HepG2 (cell line): ENCODE results near the gene BNIP1. TPM values are rescaled to one million over a fixed set of nuclear protein-coding genes. Genes with fewer than 3 reads are reported as not detected.

Experiments
- ATAC-seq: fragments of 200-7000 bp; cut with Tn5 transposase; 3 replicates; pipeline ENCODE4 v1.9.1; 2020; ENCODE audit warnings: mild to moderate bottlenecking, moderate library complexity
- BruUV-seq: library from RNA; stranded (reverse); fragments of 400-500 nt; replicated peaks from 2 replicates; lab custom pipeline; 2021; lab: Mats Ljungman, UMichigan
- CTCF ChIA-PET: fragments of 300-600 bp; formaldehyde crosslinking; extraction: SDS; loops from one replicate; lab custom pipeline; 2021; ENCODE audit warnings: low total read pairs, inconsistent platforms, low intra/inter-chr PET ratio; lab: Yijun Ruan, JAX
- POLR2A ChIA-PET: fragments of 350-600 bp; sonication (Branson Sonifier 250); formaldehyde crosslinking; loops from one replicate; lab custom pipeline; 2020; ENCODE audit warnings: antibody characterized with exemption, inconsistent platforms; lab: Yijun Ruan, JAX
- DNase-seq: peaks from one replicate; pipeline ENCODE4 v3.0.0-alpha.2; 2015; ENCODE audit warnings: low spot score
- FAIRE-seq: peaks from 3 replicates; lab custom pipeline; 2011; peaks lifted over from hg19 to GRCh38; lab: Jason Lieb, UNC
- H2AFZ ChIP-seq: one replicate; pipeline ENCODE4 v1.6.1; 2011; ENCODE audit warnings: low read length, inconsistent platforms
- H3K27ac ChIP-seq: fragments of 300-600 bp; 3 replicates; pipeline ENCODE4 v1.8.0; 2011; ENCODE audit warnings: mixed run types, mild to moderate bottlenecking, mixed read lengths, low read length, inconsistent platforms; ENCODE audit not compliant: insufficient read depth; ENCODE audit errors: extremely low read length
- H3K27me3 ChIP-seq, 2 experiments: fragments of 200-600 bp in 1 of 2; 2 replicates in 1 of 2; 3 replicates in 1 of 2; pipeline versions ENCODE4 v1.6.0 to v1.8.0; 2011; ENCODE audit warnings: low read length in 2 of 2, mild to moderate bottlenecking in 2 of 2, moderate library complexity in 2 of 2, inconsistent platforms in 1 of 2; ENCODE audit not compliant: insufficient read depth in 2 of 2, control insufficient read depth in 1 of 2
- H3K36me3 ChIP-seq, 2 experiments: fragments of 200-600 bp in 1 of 2; replicated peaks in 1 of 2; 2 replicates in 1 of 2; 3 replicates in 1 of 2; pipeline versions ENCODE4 v1.5.1 to v1.8.0; 2011; ENCODE audit warnings: low read length in 2 of 2, inconsistent platforms in 1 of 2; ENCODE audit not compliant: insufficient read depth in 2 of 2, control insufficient read depth in 1 of 2
- H3K4me1 ChIP-seq: 2 replicates; pipeline ENCODE4 v1.5.1; 2012; ENCODE audit warnings: low read length, inconsistent platforms; ENCODE audit not compliant: insufficient read depth
- H3K4me2 ChIP-seq: 2 replicates; pipeline ENCODE4 v1.6.0; 2011; ENCODE audit warnings: low read depth, low read length, inconsistent platforms
- H3K4me3 ChIP-seq, 3 experiments: fragments of 200-600 bp in 1 of 3; sonication (generic), shearing (Covaris generic) in 1 of 3; replicated peaks in 1 of 3; 2 replicates each; pipeline ENCODE4 v1.5.1; 2011 to 2016; ENCODE audit warnings: low read length in 3 of 3, inconsistent platforms in 2 of 3, low read depth in 2 of 3, mild to moderate bottlenecking in 2 of 3, control low read depth in 1 of 3, mixed read lengths in 1 of 3; ENCODE audit not compliant: insufficient read depth in 1 of 3
- H3K79me2 ChIP-seq: one replicate; pipeline ENCODE4 v1.6.1; 2011; ENCODE audit warnings: low read length, inconsistent platforms; ENCODE audit not compliant: insufficient read depth
- H3K9ac ChIP-seq: 2 replicates; pipeline ENCODE4 v1.6.0; 2011; ENCODE audit warnings: mild to moderate bottlenecking, low read depth, low read length, inconsistent platforms; ENCODE audit not compliant: insufficient read depth
- H3K9me3 ChIP-seq: 2 replicates; pipeline ENCODE4 v1.5.1; 2012; ENCODE audit warnings: mild to moderate bottlenecking, low read length
- H4K20me1 ChIP-seq: 2 replicates; pipeline ENCODE4 v1.6.0; 2011; ENCODE audit warnings: inconsistent platforms, mild to moderate bottlenecking, low read length, moderate library complexity; ENCODE audit not compliant: insufficient read depth
- DPF2 ChIP-seq: sonication (generic); formaldehyde crosslinking; IDR thresholded peaks from 2 replicates; pipeline ENCODE4 v1.4.0; 2020; ENCODE audit warnings: mild to moderate bottlenecking, low read depth, missing genetic modification reagents, borderline replicate concordance
- EEA1 ChIP-seq: sonication (generic); formaldehyde crosslinking; IDR thresholded peaks from 2 replicates; pipeline ENCODE4 v1.5.1; 2020; ENCODE audit warnings: mild to moderate bottlenecking, missing genetic modification reagents, borderline replicate concordance
- MAFF ChIP-seq: IDR thresholded peaks from 2 replicates; pipeline ENCODE4 v1.6.1; 2011; ENCODE audit warnings: low read depth, low read length, improper control_type of control experiment
- NFE2L1 ChIP-seq: sonication (generic); formaldehyde crosslinking; IDR thresholded peaks from 2 replicates; pipeline ENCODE4 v1.4.0; 2020; ENCODE audit warnings: missing genetic modification reagents, mild to moderate bottlenecking, borderline replicate concordance
- PLRG1 ChIP-seq: fragments of 450-650 bp; conservative IDR thresholded peaks from 2 replicates; pipeline ENCODE4 v1.6.1; 2016
- SCMH1 ChIP-seq: sonication (generic); formaldehyde crosslinking; IDR thresholded peaks from 2 replicates; pipeline ENCODE4 v1.9.0; 2021; ENCODE audit warnings: missing genetic modification reagents, mild to moderate bottlenecking, borderline replicate concordance
- SRF ChIP-seq: IDR thresholded peaks from 2 replicates; pipeline ENCODE4 v1.6.1; 2011; ENCODE audit warnings: mild to moderate bottlenecking, low read depth, low read length, moderate library complexity
- TFE3 ChIP-seq: IDR thresholded peaks from 2 replicates; pipeline ENCODE4 v1.6.1; 2016
- ZFAT ChIP-seq: sonication (generic); formaldehyde crosslinking; conservative IDR thresholded peaks from 2 replicates; pipeline ENCODE4 v1.8.1; 2023; ENCODE audit warnings: missing genetic modification reagents, inconsistent platforms
- ZFP41 ChIP-seq: sonication (generic); formaldehyde crosslinking; IDR thresholded peaks from 2 replicates; pipeline ENCODE4 v1.4.0; 2020; ENCODE audit warnings: mild to moderate bottlenecking, missing genetic modification reagents, borderline replicate concordance
- ZFP90 ChIP-seq: sonication (generic); formaldehyde crosslinking; IDR thresholded peaks from 2 replicates; pipeline ENCODE4 v1.8.0; 2022; ENCODE audit warnings: missing genetic modification reagents, mild to moderate bottlenecking, inconsistent platforms, borderline replicate concordance
- ZKSCAN5 ChIP-seq: sonication (generic); formaldehyde crosslinking; IDR thresholded peaks from 2 replicates; pipeline ENCODE4 v1.5.1; 2020; ENCODE audit warnings: mild to moderate bottlenecking, missing genetic modification reagents
- ZNF431 ChIP-seq: sonication (generic); formaldehyde crosslinking; IDR thresholded peaks from 2 replicates; pipeline ENCODE4 v1.9.0; 2022; ENCODE audit warnings: missing genetic modification reagents, low read depth, mild to moderate bottlenecking, borderline replicate concordance
- ZNF616 ChIP-seq: sonication (generic); formaldehyde crosslinking; IDR thresholded peaks from 2 replicates; pipeline ENCODE4 v1.5.0; 2020; ENCODE audit warnings: low read depth, mild to moderate bottlenecking, missing genetic modification reagents
- ZNF619 ChIP-seq: sonication (generic); formaldehyde crosslinking; IDR thresholded peaks from 2 replicates; pipeline ENCODE4 v1.4.0; 2020; ENCODE audit warnings: mild to moderate bottlenecking, missing genetic modification reagents
- ZNF784 ChIP-seq: sonication (generic); formaldehyde crosslinking; IDR thresholded peaks from 2 replicates; pipeline ENCODE4 v1.5.1; 2020; ENCODE audit warnings: missing genetic modification reagents, mild to moderate bottlenecking, borderline replicate concordance
- in situ Hi-C: cut with HindIII; loops from 2 replicates; pipeline ENCODE4 v1.10.0; 2017; ENCODE audit warnings: low pct_unique_long_range_greater_than_20kb; ENCODE audit not compliant: extremely low pct_ligation_motif_present
- intact Hi-C: fragments of 100-400 bp; cut with micrococcal nuclease; formaldehyde crosslinking; loops from one replicate; pipeline ENCODE4 v1.10.0; 2022; ENCODE audit not compliant: unreplicated experiment
- polyA plus RNA-seq, 8 experiments: library from polyadenylated mRNA; depleted of rRNA in 3 of 8; stranded (reverse) in 7 of 8; unstranded in 1 of 8; fragments of >200 nt; fragmentation: Illumina TruSeq in 4 of 8; extraction: Trizol in 4 of 8; gene quantifications; 2 replicates each; pipeline versions ENCODE4 v1.2.1 to v1.2.3, GENCODE V29; 2011 to 2016; ENCODE audit warnings: low read depth in 4 of 8, missing spikeins in 1 of 8, mixed read lengths in 1 of 8; ENCODE audit not compliant: insufficient read depth in 1 of 8
- total RNA-seq, 5 experiments: library from RNA; depleted of rRNA; stranded (reverse); fragments of >200 nt; fragmentation: Illumina TruSeq; extraction: Trizol; gene quantifications; 2 replicates each; pipeline ENCODE4 v1.2.3, GENCODE V29; 2016; ENCODE audit warnings: low read depth in 1 of 5
- TF ChIP-seq, protein P1 (sequence below): sonication (generic); formaldehyde crosslinking; IDR thresholded peaks from 2 replicates; pipeline ENCODE4 v1.8.1; 2023; ENCODE audit warnings: missing genetic modification reagents, mild to moderate bottlenecking, borderline replicate concordance
- TF ChIP-seq, protein P2 (sequence below): sonication (generic); formaldehyde crosslinking; conservative IDR thresholded peaks from 2 replicates; pipeline ENCODE4 v1.4.0; 2020; ENCODE audit warnings: missing genetic modification reagents

The BNIP1 gene
- total and polyA plus RNA-seq, 2 of the 13 experiments (the other 11 are each of a cell fraction or from before 2014, with no cell fraction given): 13.2 to 16.9 TPM

GRCh38 chr5:173144200-173145176 is at the start of gene BNIP1 (continued):
- TF ChIP-seq, protein P1, sequence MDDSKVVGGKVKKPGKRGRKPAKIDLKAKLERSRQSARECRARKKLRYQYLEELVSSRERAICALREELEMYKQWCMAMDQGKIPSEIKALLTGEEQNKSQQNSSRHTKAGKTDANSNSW (CRISPR knock-in tag): no peak
- TF ChIP-seq EEA1 (no peak), ZFAT (no peak), ZFP90 (no peak)

- Histone ChIP-seq H3K4me3 (no peak overlapping the region), H3K9ac (no peak overlapping the region), H3K36me3 (no peaks in the 10 kb centered on the region), H4K20me1 (no peaks in the 10 kb centered on the region), H3K27ac (no peak overlapping the region), H3K27me3 (no peaks in the 10 kb centered on the region), H3K4me1 (peaks cover 7% of the 10 kb centered on the region), H2AFZ (no peak overlapping the region), H3K79me2 (no peaks in the 10 kb centered on the region), H3K4me2 (no peak overlapping the region), H3K9me3 (no peaks in the 10 kb centered on the region)
- in situ Hi-C loops (no loop called here), intact Hi-C loops (no loop called here)
- CTCF ChIA-PET: no interaction called here
- POLR2A ChIA-PET: no interaction called here
- no peak for DNase-seq
- TF ChIP-seq MAFF (no peak), ZFP41 (CRISPR knock-in tag) (no peak), EEA1 (no peak), PLRG1 (no peak), ZKSCAN5 (no peak), ZNF431 (no peak), TFE3 (CRISPR knock-in tag) (no peak), SCMH1 (CRISPR knock-in tag) (no peak), SRF (no peak), DPF2 (no peak), NFE2L1 (CRISPR knock-in tag) (no peak), ZNF616 (CRISPR knock-in tag) (no peak), ZNF784 (no peak), ZNF619 (CRISPR knock-in tag) (no peak)
- TF ChIP-seq, protein P2, sequence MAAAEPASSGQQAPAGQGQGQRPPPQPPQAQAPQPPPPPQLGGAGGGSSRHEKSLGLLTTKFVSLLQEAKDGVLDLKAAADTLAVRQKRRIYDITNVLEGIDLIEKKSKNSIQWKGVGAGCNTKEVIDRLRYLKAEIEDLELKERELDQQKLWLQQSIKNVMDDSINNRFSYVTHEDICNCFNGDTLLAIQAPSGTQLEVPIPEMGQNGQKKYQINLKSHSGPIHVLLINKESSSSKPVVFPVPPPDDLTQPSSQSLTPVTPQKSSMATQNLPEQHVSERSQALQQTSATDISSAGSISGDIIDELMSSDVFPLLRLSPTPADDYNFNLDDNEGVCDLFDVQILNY (CRISPR knock-in tag): no peak
- no TSS peak for BruUV-seq
- no peak for ATAC-seq
- no peak for FAIRE-seq
Measured at GRCh38 chr5:173098787-173099186, 45.5 kb upstream of the BNIP1 start.
